Neural progenitor cell (in vitro differentiated cells): Measurements from ENCODE around the gene SNX32. TPM values are rescaled to one million over a fixed set of nuclear protein-coding genes. Genes with fewer than 3 reads are reported as not detected.

Source experiments
- DNase-seq: peaks from one replicate; pipeline ENCODE4 v3.0.0-alpha.2; 2016; ENCODE audit warnings: low spot score
- H2AFZ ChIP-seq: fragments of 200-600 bp; sonication (generic); replicated peaks from 2 replicates; pipeline ENCODE4 v1.6.1; 2016; ENCODE audit warnings: antibody characterized with exemption
- H3F3A ChIP-seq: fragments of 200-600 bp; sonication (generic); 2 replicates; pipeline ENCODE4 v1.6.1; 2016; ENCODE audit warnings: antibody characterized with exemption, low read depth
- H3K27ac ChIP-seq: fragments of 200-600 bp; sonication (generic); 2 replicates; pipeline ENCODE4 v1.5.1; 2016; ENCODE audit warnings: mild to moderate bottlenecking
- H3K27me3 ChIP-seq: fragments of 200-600 bp; sonication (generic); 2 replicates; pipeline ENCODE4 v1.6.1; 2016; ENCODE audit warnings: mild to moderate bottlenecking, moderate library complexity
- H3K36me3 ChIP-seq: fragments of 200-600 bp; sonication (generic); 2 replicates; pipeline ENCODE4 v1.5.1; 2016
- H3K4me1 ChIP-seq: fragments of 200-600 bp; sonication (generic); 2 replicates; pipeline ENCODE4 v1.6.1; 2016; ENCODE audit warnings: mixed run types
- H3K4me2 ChIP-seq: fragments of 200-600 bp; sonication (generic); 2 replicates; pipeline ENCODE4 v1.6.1; 2016
- H3K4me3 ChIP-seq: fragments of 200-600 bp; sonication (generic); 2 replicates; pipeline ENCODE4 v1.5.1; 2016
- H3K79me2 ChIP-seq: fragments of 200-600 bp; sonication (generic); 2 replicates; pipeline ENCODE4 v1.6.1; 2016; ENCODE audit warnings: low read depth
- H3K9ac ChIP-seq: fragments of 200-600 bp; sonication (generic); 2 replicates; pipeline ENCODE4 v1.6.1; 2016
- H3K9me3 ChIP-seq: fragments of 200-600 bp; sonication (generic); 2 replicates; pipeline ENCODE4 v1.5.1; 2016; ENCODE audit warnings: low read depth
- H4K20me1 ChIP-seq: fragments of 200-600 bp; sonication (generic); 2 replicates; pipeline ENCODE4 v1.6.1; 2016; ENCODE audit warnings: low read depth
- H3K27ac Mint-ChIP-seq: 3 replicates; pipeline ENCODE4 v1.8.0; 2021; ENCODE audit warnings: mixed read lengths
- H3K27me3 Mint-ChIP-seq: 2 replicates; pipeline ENCODE4 v1.8.0; 2022; ENCODE audit warnings: low read depth, mild to moderate bottlenecking, inconsistent platforms, moderate library complexity, mixed read lengths; ENCODE audit not compliant: insufficient read depth
- H3K36me3 Mint-ChIP-seq: 3 replicates; pipeline ENCODE4 v1.8.0; 2021; ENCODE audit warnings: mixed read lengths
- H3K4me1 Mint-ChIP-seq: 3 replicates; pipeline ENCODE4 v1.8.0; 2021; ENCODE audit warnings: mixed read lengths
- H3K4me3 Mint-ChIP-seq: 3 replicates; pipeline ENCODE4 v1.8.0; 2021; ENCODE audit warnings: mild to moderate bottlenecking, moderate library complexity, mixed read lengths
- H3K9me3 Mint-ChIP-seq: 3 replicates; pipeline ENCODE4 v1.8.0; 2020; ENCODE audit warnings: mixed read lengths
- CTCF ChIP-seq: fragments of 200-600 bp; sonication (generic); IDR thresholded peaks from 2 replicates; pipeline ENCODE4 v1.5.1; 2017; ENCODE audit warnings: antibody characterized with exemption, mild to moderate bottlenecking
- EZH2 ChIP-seq: fragments of 200-600 bp; sonication (generic); IDR thresholded peaks from 2 replicates; pipeline ENCODE4 v1.6.1; 2017; ENCODE audit warnings: antibody characterized with exemption, mild to moderate bottlenecking, moderate library complexity
- EZH2phosphoT487 ChIP-seq: fragments of 200-600 bp; sonication (generic); IDR thresholded peaks from 2 replicates; pipeline ENCODE4 v1.6.1; 2017; ENCODE audit warnings: antibody characterized with exemption
- total RNA-seq: library from RNA; depleted of rRNA; stranded (reverse); fragments of >200 nt; gene quantifications from 2 replicates; pipeline ENCODE4 v1.2.3, GENCODE V29; 2015; ENCODE audit warnings: low replicate concordance

Gene SNX32
- total RNA-seq, 1 donor from 2014 or later = 1.4 TPM

- peaks cover 17% of the 10 kb centered on the region for H3K4me1 ChIP-seq
- no peaks in the 10 kb centered on the region for H3K36me3 ChIP-seq
- DNase-seq = no peak
- Mint-ChIP-seq H3K4me3 (peak overlapping the region; percentile 86), H3K27ac (peak overlapping the region; percentile 16), H3K4me1 (peaks cover 38% of the 10 kb centered on the region), H3K27me3 (peaks cover 15% of the 10 kb centered on the region), H3K9me3 (no peaks in the 10 kb centered on the region), H3K36me3 (no peaks in the 10 kb centered on the region)
- H3K4me2 ChIP-seq = peak overlapping the region; percentile 5
- no peak for TF ChIP-seq EZH2
- TF ChIP-seq EZH2phosphoT487 = no peak
- H3K4me3 ChIP-seq = no peak overlapping the region
- H3F3A ChIP-seq = peaks cover 37% of the 10 kb centered on the region
- peaks cover 14% of the 10 kb centered on the region for H3K79me2 ChIP-seq
- H3K27me3 ChIP-seq = peaks cover 36% of the 10 kb centered on the region
- H2AFZ ChIP-seq = no peak overlapping the region
- no peaks in the 10 kb centered on the region for H3K9me3 ChIP-seq
- H4K20me1 ChIP-seq = peaks cover 14% of the 10 kb centered on the region
- H3K27ac ChIP-seq = no peak overlapping the region
- H3K9ac ChIP-seq = no peak overlapping the region
Observed at GRCh38 chr11:65892661-65893317, 59.0 kb downstream of the SNX32 start.

GRCh38 chr11:65894034-65894591 lies 60.4 kb downstream of the SNX32 start:
- no peak for TF ChIP-seq EZH2
- no peak for TF ChIP-seq CTCF
- no peak for TF ChIP-seq EZH2phosphoT487
- peaks cover 32% of the 10 kb centered on the region for H3K4me1 Mint-ChIP-seq
- Histone ChIP-seq H3K27ac (no peak overlapping the region), H3K4me2 (no peak overlapping the region), H4K20me1 (peaks cover 14% of the 10 kb centered on the region), H3K36me3 (no peaks in the 10 kb centered on the region), H3K4me1 (peaks cover 17% of the 10 kb centered on the region), H3K27me3 (peaks cover 44% of the 10 kb centered on the region), H3F3A (peaks cover 30% of the 10 kb centered on the region), H3K9ac (no peak overlapping the region), H3K4me3 (no peak overlapping the region), H2AFZ (no peak overlapping the region), H3K9me3 (no peaks in the 10 kb centered on the region), H3K79me2 (peaks cover 14% of the 10 kb centered on the region)
- H3K27me3 Mint-ChIP-seq = peaks cover 24% of the 10 kb centered on the region
- H3K9me3 Mint-ChIP-seq = no peaks in the 10 kb centered on the region
- DNase-seq = no peak
- no peaks in the 10 kb centered on the region for H3K36me3 Mint-ChIP-seq
- H3K27ac Mint-ChIP-seq = no peak overlapping the region
- H3K4me3 Mint-ChIP-seq = peak overlapping the region; percentile 39

GRCh38 chr11:65895482-65895981 lies 61.8 kb downstream of the SNX32 start:
- Mint-ChIP-seq H3K4me3 (peak overlapping the region; percentile 59), H3K4me1 (peaks cover 21% of the 10 kb centered on the region), H3K27me3 (peaks cover 28% of the 10 kb centered on the region), H3K27ac (no peak overlapping the region), H3K36me3 (no peaks in the 10 kb centered on the region), H3K9me3 (no peaks in the 10 kb centered on the region)
- Histone ChIP-seq H3K79me2 (peaks cover 14% of the 10 kb centered on the region), H3K36me3 (no peaks in the 10 kb centered on the region), H3K9me3 (no peaks in the 10 kb centered on the region), H3K4me1 (peaks cover 15% of the 10 kb centered on the region), H2AFZ (no peak overlapping the region), H3K27me3 (peaks cover 46% of the 10 kb centered on the region), H4K20me1 (peaks cover 14% of the 10 kb centered on the region), H3K9ac (no peak overlapping the region), H3K4me3 (no peak overlapping the region), H3K27ac (no peak overlapping the region), H3K4me2 (no peak overlapping the region), H3F3A (peaks cover 24% of the 10 kb centered on the region)
- TF ChIP-seq CTCF = no peak
- no peak for TF ChIP-seq EZH2phosphoT487
- no peak for TF ChIP-seq EZH2
- no peak for DNase-seq
